Rectal smooth muscle tissue (tissue), 1 donor: ENCODE results near the gene DNAJB6.

Experiments used
- H3K27ac ChIP-seq: one replicate; pipeline ENCODE4 v1.7.0; 2013; ENCODE audit warnings: low read depth, low read length, inconsistent platforms
- H3K27me3 ChIP-seq: one replicate; pipeline ENCODE4 v1.7.0; 2013; ENCODE audit warnings: low read length; ENCODE audit not compliant: control insufficient read depth, insufficient read depth
- H3K36me3 ChIP-seq: one replicate; pipeline ENCODE4 v1.7.0; 2013; ENCODE audit warnings: low read length; ENCODE audit not compliant: control insufficient read depth, insufficient read depth
- H3K4me1 ChIP-seq: one replicate; pipeline ENCODE4 v1.7.0; 2013; ENCODE audit warnings: low read length; ENCODE audit not compliant: control insufficient read depth, insufficient read depth
- H3K4me3 ChIP-seq: one replicate; pipeline ENCODE4 v1.7.0; 2013; ENCODE audit warnings: low read length
- H3K9ac ChIP-seq: one replicate; pipeline ENCODE4 v1.7.0; 2013; ENCODE audit warnings: low read length

DNAJB6 gene

GRCh38 chr7:157461573-157462418 lies 125.0 kb downstream of the DNAJB6 start:
- H3K27me3 ChIP-seq: no peaks in the 10 kb centered on the region
- no peak overlapping the region for H3K4me3 ChIP-seq
- H3K27ac ChIP-seq: no peak overlapping the region
- H3K9ac ChIP-seq: no peak overlapping the region
- H3K4me1 ChIP-seq: no peaks in the 10 kb centered on the region
- H3K36me3 ChIP-seq: no peaks in the 10 kb centered on the region

- H3K36me3 ChIP-seq: no peaks in the 10 kb centered on the region
- H3K27ac ChIP-seq: no peak overlapping the region
- no peaks in the 10 kb centered on the region for H3K4me1 ChIP-seq
- H3K4me3 ChIP-seq: no peak overlapping the region
- no peak overlapping the region for H3K9ac ChIP-seq
- H3K27me3 ChIP-seq: no peaks in the 10 kb centered on the region
These were observed 125.6 kb downstream of the DNAJB6 start for GRCh38 chr7:157462419-157462771.

DNA sequence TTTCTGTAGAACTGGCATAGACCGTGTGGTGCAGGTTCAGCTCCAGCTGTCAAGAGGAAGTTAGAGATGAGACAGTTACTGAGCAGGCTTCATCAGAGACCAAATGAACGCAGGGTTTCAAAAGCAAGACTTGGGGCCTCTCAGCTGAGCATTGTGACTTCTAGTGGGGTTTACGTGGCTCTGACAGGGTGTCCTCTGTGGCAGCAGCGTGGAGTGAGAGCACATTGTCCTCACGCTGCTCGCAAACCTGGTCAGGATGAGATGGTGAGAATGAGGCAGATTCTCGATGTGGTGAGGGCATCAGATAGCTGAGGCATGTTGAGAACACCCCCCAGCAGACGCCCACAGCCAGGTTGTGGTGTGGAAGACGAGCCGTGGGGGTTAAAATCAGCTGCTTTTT lies 126.0 kb downstream of the DNAJB6 start:
- Histone ChIP-seq H3K36me3 (no peaks in the 10 kb centered on the region), H3K4me3 (no peak overlapping the region), H3K4me1 (no peaks in the 10 kb centered on the region), H3K9ac (no peak overlapping the region), H3K27ac (no peak overlapping the region), H3K27me3 (no peaks in the 10 kb centered on the region)

DNA sequence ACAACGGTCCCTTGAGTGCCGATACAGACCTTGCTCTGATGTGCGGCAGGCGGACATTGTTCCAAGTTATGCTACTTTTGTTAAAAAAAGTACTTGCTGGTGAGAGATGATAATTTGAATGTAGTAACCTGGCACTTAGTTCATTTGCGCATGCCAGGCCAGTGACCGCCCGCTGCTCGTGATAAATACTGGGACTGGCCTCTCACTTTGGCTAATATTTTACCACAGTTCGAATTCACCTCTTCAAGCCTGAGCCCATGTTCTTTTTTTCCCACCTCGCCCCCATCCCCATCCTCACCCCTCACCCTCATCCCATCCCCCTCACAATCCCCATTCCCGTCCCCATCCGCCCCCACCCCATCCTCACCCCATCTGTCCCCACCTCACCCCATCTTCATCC lies 126.4 kb downstream of the DNAJB6 start:
- no peaks in the 10 kb centered on the region for H3K4me1 ChIP-seq
- no peaks in the 10 kb centered on the region for H3K27me3 ChIP-seq
- H3K36me3 ChIP-seq: no peaks in the 10 kb centered on the region

GRCh38 chr7:157464111-157464970 lies 127.5 kb downstream of the DNAJB6 start:
- Histone ChIP-seq H3K27me3 (no peaks in the 10 kb centered on the region), H3K4me3 (no peak overlapping the region), H3K36me3 (no peaks in the 10 kb centered on the region), H3K27ac (no peak overlapping the region), H3K9ac (no peak overlapping the region), H3K4me1 (no peaks in the 10 kb centered on the region)

More for the DNA sequence above, 126.4 kb downstream of the DNAJB6 start:
- Histone ChIP-seq H3K27ac (no peak overlapping the region), H3K4me3 (no peak overlapping the region), H3K9ac (no peak overlapping the region)

DNA sequence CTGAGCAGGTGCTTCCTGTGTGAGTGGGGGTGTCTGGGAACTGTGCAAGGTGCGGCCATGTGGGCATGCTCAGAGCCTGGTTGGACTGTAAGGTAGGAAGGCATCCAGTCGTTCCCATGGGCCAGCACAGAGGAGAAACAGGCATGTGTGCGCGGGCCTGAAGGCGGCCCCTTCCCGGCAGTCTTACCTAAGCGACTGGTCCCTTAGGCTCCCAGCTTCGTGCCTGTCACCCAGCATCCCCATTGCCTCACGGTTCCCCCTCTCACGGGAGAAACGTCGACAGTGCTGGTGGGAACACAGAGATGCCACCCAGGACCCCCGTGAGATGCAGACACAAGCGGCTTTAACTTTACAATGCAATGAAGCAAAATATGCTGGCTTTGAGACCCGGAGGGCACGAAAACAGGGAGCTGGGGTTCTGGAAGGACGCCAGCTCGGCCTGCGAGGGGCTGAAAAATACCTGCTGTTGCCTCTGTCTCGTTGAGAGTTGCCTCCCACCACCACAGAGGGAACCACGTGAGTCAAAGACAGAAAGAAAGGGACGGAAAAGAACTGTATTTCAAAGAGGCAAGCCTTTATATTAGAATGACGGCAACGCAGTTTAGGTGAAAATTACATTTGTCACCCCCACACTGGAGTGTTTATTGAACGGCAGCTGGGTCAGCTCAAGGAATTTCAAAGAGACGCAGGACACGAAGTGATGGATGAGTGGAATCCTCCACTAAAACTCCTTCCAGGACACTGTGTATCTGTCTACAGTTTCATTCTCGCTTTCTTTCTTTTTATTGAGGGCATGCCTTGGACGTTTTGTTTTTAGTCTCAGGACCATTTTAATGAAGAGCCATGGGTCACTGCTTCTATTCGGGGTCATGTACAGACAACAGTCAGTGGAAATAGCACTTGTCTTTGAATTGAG lies 128.4 kb downstream of the DNAJB6 start:
- Histone ChIP-seq H3K27me3 (no peaks in the 10 kb centered on the region), H3K27ac (no peak overlapping the region), H3K36me3 (no peaks in the 10 kb centered on the region), H3K4me3 (peak overlapping the region; percentile 8), H3K4me1 (no peaks in the 10 kb centered on the region), H3K9ac (no peak overlapping the region)

DNA sequence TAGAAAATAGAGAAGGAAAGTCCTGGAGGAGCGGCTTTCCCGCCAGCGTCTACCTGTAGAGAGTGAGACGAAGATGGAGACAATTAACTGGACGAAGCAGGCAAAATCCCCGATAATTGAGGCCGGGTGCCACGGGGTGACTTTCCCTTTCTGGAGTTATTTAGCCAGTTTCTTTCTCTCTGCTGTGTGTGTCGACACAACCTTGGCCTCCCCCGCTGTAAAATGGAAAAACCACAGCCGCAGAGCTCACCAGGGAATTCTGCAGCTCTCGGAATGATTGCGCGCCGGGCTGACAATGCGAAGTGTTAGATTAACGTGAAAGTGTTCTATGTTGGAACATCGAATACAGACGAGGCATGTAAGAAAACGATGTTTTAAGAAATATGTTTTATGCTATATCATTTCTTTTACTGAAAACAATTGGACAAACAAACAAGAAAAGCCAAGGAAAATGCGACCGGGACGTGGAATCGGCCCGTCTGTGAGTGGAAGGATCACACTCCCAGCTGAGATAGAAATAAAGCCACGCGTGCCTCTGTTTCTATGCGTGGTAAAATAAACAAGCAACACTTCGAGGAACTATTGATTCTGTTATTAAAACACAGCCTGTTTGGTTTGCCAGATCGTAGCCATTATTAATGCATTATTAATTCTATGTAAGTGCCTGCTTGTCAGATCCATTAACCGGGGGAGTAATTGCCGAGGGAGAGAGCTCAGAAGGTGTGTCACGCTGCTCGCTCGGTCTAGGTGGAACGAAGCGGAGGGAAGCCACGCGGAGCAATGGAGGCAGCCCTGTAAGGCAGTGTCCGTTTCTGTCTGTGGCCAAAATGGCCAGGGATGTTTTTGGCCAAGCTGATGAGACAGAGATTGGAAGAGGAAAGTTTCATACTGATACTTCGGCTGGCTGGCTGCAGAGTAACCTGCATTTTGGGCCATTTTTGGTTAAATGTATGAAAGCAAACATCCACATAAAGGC lies 129.4 kb downstream of the DNAJB6 start:
- Histone ChIP-seq H3K27ac (no peak overlapping the region), H3K4me1 (no peaks in the 10 kb centered on the region), H3K36me3 (no peaks in the 10 kb centered on the region), H3K9ac (no peak overlapping the region), H3K27me3 (no peaks in the 10 kb centered on the region), H3K4me3 (peak overlapping the region; percentile 8)

GRCh38 chr7:157466867-157467261 lies 130.1 kb downstream of the DNAJB6 start:
- H3K36me3 ChIP-seq: no peaks in the 10 kb centered on the region
- H3K27ac ChIP-seq: no peak overlapping the region
- no peak overlapping the region for H3K4me3 ChIP-seq
- no peaks in the 10 kb centered on the region for H3K27me3 ChIP-seq
- H3K4me1 ChIP-seq: no peaks in the 10 kb centered on the region
- H3K9ac ChIP-seq: no peak overlapping the region
